GM18502 (cell line): ENCODE measurements around the gene CACNA1D.

Source experiments
- ATAC-seq: cut with Tn5 transposase; IDR thresholded peaks from one replicate; pipeline ENCODE4 v1.9.1; 2021; ENCODE audit warnings: mild to moderate bottlenecking; ENCODE audit not compliant: unreplicated experiment, poor library complexity

CACNA1D gene

DNA sequence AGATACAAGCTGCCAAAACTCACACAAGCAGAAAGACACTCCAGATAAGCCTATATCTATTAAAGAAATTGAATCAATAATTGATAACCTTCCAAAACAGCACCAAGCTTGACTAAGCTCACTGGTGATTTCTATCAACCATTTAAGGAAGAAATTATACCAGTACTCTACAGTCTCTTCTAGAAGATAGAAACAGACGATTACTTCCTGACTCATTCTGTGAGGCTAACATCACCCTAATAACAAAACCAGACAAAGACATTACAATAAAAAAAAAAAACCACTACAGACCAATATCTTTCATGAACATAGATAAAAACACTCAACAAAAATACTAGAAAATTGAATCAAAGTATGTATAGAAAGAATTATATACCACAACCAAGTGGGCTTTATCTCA lies 331.6 kb downstream of the CACNA1D start:
- no peak for ATAC-seq

DNA sequence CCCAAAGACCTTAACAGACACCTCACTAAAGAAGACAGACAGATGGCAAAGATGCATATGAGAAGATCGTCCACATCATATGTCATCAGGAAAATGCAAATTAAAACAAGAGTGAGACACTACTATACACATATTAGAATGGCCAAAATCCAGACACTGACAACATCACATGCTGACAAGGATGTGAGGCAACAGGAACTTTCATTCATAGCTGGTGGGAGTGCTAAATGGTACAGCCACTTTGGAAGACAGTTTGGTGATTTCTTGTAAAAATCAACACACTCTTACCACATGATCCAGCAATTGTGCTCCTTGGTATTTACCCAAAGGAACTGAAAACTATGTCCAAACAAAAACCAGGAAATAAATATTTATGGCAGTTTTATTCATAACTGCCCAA lies 334.2 kb downstream of the CACNA1D start:
- no peak for ATAC-seq

DNA sequence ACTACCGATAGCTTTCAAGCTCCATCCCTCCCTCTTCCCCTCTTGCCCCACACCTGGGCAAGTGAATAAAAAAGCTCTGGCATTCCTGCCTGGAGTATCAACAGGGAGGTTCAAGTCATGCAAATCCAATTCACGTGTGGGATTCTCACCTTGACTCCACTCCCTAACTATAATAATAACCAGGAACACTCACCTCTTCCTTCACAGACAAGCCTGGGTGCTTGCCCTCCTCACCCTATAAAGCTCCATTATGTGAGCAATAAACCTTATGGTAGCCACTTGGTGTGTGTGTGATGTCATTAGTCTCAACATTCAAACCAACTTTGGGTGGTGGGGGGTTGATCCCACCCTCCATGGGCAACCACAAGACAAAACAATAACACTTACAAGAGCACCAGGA lies 335.2 kb downstream of the CACNA1D start:
- no peak for ATAC-seq

DNA sequence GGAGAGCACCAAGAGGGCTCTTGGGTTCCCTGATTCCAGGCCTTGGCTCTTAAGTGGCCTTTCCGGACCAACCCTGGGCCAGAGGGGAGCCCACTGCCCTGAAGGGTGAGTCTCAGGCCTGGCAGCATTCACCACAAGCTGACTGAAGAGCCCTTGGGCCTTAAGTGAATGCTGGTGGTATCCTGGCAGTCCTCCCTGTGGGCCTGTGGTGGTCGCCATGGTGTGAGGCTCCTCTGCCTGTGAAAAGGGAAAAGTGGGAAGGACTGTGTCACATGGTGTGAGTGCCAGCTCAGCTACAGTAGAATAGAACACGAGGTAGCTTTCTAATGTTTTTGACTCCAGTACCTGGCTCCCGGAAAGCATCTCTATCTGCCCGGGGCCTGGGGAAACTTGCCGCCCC lies 336.5 kb downstream of the CACNA1D start:
- no peak for ATAC-seq

DNA sequence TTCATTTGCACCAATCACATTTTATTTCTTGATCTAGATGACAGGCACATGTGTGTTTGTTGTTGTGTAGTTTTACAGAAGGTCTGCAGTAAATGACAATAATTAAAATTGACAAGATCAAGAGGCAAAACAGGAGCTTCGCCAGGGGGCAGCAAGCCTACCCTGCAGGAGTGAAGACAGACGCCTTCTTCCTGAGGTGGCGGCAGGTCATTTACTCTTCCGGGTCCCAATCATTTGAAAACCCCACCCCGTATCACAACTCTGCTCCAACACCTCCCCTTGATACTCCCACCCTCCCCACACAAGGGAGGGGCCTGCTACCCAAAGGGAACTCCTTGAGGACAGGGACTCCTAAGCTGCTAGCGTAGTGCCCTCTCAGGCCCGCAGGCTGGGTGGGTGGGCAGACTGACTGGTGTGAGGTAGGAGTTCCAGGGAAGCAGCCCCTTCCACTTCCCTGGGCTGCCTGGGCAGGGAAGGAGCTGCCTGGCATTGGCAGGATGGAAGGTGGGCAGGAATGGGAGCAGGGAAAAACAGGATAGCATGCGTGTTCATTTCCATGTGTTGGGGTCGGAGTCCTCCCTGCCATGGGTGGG lies 338.7 kb downstream of the CACNA1D start:
- no peak for ATAC-seq

DNA sequence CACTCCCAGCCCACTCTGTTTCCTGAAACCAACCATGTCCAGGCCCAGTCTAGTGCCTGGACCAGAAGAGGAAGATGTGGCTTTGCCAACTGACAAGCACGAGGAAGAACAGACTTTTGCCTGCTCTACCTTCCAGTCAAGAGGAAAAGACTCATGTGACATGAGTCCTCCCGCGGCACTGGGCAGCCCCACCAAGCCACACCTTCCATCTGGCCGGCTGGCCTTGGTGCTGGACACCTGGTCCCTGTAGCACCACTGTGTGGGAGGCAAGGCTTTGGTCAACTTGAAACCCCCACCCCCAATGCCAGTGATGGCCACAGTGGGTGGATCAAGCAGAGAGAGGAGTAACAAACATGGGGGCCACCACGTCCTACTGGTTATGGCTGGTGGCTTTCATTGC lies 339.3 kb downstream of the CACNA1D start:
- ATAC-seq: no peak

DNA sequence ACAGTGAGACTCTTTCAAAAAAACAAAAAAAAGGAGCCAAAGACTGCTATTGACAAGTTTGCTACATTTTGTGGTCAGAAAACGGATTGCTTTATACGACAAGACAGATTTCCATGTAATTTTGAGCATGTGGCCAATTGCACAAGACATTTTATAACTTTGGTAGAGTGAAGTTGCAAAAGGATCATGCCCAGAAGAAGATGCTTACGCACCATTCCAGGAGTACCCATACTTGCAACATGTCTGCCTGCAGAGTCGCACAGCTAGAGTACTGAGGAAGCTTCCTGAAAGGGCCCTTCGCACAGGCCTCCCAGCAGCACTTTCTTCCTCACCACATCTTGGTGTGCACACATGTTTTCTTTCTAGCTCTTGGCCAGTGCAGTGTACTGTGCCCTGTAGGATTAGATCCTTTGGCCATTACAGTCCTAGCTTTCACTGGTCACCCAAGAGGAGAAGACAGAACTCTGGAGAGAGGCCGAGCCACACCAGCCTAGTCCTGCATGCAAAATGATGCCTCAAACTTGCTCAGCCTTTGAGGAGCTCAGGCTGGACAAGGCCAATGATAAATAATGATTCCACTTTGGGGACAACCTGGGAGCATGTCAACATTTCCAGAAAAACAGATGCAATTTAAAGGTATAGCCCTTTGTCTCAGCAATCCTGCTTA lies 340.2 kb downstream of the CACNA1D start:
- no peak for ATAC-seq

DNA sequence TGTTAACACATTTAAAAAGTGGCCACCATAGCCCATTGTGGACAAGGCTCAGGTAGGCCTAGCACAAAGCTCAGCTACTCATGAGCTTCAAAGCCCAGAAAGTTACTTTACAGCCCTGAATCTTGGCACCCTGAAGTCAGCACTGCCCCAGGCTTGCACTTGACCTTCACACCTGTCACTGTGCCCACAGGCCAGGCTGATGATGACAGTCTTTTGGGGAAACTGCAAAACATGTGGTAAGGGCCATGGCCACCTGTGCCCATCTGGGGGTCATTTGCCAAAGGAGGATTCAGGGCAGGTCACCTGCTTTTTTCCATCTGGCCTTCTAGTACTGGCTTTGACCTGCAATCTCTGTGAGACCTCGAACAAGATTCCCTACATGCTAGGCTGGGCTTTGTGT lies 340.8 kb downstream of the CACNA1D start:
- ATAC-seq: no peak

DNA sequence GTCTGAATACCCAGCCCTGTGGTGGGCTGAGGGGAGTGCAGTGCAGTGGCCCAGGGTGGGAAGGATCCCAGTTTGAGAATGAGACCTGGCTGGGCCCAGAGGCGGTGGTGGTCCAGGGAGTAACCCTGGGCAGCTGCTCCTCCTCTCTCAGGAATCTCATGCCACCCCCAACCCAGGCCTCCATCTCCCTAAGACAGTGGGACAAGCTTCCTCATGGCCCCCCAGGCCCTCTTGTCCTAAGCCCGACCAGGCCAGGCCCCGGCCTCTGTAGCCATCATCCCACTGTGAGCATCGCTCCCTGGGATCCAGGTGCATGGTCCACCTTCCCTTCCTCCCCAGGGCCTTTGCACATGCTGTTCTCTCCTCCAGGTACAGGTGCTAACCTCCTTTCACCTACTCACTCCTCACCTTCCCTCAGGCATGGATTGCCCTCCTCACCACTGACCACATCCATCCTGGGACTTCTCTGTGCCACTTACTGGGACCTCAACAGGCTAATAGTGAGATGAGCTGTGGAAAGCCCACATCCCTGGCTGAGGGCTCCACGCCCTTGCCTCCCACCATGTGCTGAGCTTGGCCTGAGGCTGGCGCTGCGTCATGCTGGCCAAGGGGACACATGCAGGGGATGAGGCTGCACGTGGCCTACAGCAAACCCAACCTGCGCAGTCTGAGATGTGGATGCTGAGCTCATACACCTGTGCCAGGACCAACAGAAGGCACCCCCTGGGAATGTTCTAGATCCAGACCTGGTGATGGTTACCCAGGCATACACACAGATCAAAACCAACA lies 341.9 kb downstream of the CACNA1D start:
- ATAC-seq: no peak

DNA sequence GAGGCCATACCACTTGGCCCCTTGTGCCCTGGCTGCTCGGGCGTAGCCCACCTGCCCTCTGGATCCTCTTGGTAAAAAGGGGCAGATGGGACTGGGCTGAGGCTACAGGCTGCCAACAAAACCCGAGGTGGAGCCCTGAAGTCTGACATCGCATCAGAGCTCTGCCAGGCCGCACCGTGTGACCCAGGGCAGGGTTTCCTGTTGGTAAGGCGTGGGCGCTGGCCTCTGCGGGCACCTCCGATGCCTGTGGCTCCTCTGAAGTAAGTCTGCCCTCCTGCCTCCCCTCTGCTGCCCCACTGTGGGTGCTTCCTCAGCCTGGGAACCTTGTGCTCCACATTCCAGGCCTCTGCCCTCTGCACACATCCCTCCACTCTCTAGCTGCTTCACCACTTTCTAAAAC lies 342.9 kb downstream of the CACNA1D start:
- ATAC-seq: no peak

DNA sequence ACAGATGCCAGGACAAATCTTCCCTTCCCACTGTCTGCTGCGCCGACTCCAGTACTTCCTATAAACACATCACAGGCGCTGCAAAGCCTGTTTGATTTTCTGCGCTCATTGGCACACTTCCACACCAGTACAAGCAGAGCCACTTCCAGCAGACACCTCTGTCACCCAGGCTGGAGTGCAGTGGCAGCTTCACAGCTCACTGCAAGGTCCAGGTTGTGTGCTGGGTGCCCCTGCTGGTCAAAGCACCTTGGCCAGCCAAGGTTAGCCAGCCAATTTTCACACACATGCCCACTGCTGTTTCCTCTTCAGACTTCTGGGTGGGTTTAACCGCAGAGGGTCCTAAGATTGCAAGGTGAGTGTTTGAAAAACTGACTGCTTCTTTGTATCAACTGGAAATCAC lies 346.9 kb downstream of the CACNA1D start:
- ATAC-seq: no peak

DNA sequence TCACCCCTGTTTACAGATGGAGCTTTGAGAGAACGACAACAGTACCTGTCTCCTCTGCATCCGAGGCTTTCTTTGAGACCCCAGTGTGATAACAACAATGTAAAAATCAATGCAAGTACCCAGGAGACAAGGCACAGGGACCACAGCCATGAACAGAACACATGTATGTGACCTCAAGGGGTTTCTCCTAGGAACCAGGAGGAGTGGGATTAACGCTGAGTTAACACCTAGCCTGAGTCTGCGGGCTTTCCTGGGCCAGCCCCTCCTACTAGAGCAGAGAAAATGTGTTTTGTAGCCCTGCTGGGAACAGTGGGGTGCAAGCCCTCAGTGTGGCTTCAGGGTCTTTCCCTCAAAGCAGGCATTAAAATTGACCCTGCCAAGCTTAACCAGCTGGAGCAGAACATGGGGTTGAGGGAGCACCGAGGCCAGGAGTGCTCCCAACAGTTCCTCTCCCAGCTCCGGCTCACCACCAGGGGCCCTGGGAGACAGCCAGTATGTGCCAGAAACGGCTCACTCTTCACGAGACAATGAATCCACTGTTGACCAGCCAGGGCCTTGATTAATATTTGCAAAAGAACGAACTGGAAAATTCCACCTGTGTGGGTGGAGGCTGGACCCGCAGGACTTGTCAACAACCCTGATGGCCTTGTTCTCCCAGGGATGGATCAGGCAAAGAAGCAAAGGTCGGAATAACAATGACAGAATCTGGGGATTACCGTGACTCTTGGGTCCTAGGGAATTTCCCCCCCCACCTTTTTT lies 348.2 kb downstream of the CACNA1D start:
- ATAC-seq: no peak

DNA sequence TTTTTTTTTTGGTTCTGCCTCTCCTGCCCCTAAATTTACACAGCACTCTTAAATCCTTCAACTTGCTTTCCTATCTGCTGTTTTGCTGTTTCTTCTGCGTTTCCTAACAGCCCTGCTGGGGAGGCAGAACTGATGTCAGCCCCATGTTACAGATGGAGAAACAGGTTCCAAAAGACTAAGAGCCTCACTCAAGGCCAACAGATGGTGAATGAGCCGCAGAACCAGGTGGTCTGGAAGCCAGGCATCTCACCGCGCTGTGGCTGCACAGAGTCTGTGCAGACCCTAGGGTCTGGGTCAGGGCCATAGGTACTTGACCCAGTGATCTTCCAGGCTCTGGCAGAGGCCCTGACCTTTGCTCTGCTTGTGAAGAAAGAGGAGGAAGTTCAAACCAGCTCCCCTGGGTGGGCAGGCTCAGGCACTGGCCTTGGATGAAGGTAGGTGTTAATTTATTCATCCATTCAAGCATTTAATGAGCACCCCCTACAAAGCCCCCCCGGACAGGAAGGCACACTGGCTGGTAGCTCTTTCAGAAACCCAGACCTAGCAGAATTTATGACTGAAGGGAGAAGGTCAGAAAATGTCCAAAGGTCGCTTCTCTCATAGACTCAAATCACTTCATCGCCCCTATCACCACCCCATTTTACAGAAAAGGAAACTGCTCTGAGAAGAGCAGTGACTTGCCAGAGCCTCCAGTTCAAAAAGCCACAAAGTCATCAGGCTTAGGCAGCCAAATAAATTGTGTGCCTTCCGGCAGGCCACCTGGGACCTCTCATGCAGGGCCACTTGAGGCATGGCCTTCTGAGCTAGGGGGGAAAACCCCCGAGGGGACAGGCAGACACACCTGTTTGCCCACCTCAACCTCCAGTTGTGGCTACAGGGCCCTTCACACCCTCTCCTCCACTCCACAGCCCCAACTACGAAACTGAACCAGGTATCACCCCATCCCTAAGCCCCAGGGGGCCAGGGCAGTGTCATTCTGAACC lies 349.1 kb downstream of the CACNA1D start:
- ATAC-seq: peak; percentile 46

DNA sequence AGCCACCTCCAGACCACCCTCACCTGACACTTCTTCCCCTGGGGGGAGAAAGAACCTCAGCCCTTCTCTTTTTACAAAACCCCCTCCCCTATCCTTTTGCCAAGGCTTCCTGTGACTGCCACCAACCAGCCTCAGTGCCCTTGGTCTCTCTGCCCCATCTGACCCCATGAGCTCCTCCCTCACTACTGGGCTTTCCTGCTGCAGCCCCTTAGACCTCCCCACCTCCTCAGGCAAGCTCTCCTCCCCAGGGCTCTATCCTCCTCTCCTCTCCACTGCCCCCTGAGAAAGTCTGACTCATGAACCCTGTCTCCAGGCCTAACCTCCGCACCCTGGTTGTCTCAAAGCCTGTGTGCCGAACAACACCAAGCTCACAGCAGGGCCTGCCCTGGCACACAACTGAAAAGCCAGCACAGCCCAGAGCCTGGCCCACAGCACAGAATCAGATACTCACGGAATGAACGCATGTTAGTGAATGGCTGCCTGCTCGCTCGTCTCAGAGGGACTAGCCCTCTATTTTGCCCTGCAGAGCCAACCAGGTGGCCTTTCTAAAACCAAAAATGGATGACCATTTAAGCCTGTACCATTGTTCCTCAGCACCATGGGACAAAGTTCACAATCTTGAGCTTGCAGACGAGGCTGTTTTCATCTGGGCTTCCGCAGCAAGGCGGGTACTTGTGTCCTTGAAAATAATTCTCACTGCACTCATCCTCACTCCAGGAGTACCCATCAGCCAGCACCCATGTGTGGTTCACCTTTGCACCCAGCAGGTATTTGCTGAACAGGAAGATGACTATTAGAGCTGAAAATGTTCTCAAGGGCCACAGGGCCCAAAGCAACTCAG lies 350.1 kb downstream of the CACNA1D start:
- ATAC-seq: peak; percentile 21

DNA sequence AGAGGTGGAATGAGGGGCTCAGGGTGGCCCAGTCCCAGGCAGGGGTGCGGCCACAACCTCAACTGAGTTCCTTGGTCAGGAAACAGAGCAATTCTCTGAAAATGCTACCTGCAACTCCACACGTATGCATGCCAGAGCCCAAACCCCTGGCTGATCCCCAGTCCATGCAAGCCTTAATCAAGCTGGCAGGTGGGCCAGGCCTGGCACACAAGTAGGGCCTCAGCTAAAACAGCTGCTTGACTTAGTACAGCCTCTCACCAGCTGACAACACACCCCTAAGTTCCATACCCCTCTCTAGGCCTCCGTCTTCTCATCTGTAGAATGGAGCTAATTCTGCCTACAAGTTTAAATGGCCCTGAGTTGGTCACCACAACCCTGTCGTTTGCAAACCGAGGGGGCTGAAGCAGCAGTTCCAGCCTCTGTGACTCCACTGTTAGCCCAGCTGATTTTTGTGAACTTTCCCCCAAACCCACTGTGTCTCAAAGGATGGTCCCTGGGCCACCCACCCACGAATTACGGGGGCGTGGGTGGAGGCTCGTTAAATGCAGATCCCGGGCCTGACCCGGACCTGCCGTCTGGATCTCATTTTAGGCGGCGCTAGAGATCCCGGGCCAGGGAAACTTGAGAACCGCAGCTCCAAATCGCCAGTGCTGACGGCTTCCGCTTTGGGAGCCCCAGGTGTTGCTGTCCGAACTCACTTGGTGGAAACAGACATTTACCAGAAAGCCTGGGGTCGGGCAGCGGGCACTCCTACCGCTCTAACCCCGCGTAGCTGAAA lies 350.9 kb downstream of the CACNA1D start:
- peak; percentile 9 for ATAC-seq

DNA sequence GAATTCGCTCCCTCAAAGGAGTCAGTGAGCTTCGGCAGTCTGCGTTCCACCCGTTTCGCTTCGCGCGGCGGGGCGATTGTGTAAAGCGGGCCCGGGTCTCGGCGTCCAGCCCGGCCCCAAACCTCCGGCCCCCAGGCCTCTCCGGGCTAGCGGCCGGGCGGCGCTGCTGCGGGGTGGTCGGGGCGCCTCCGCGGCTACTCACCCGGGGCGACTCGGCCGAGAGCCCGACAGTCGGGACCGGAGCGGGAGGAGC lies 351.4 kb downstream of the CACNA1D start:
- ATAC-seq: no peak

DNA sequence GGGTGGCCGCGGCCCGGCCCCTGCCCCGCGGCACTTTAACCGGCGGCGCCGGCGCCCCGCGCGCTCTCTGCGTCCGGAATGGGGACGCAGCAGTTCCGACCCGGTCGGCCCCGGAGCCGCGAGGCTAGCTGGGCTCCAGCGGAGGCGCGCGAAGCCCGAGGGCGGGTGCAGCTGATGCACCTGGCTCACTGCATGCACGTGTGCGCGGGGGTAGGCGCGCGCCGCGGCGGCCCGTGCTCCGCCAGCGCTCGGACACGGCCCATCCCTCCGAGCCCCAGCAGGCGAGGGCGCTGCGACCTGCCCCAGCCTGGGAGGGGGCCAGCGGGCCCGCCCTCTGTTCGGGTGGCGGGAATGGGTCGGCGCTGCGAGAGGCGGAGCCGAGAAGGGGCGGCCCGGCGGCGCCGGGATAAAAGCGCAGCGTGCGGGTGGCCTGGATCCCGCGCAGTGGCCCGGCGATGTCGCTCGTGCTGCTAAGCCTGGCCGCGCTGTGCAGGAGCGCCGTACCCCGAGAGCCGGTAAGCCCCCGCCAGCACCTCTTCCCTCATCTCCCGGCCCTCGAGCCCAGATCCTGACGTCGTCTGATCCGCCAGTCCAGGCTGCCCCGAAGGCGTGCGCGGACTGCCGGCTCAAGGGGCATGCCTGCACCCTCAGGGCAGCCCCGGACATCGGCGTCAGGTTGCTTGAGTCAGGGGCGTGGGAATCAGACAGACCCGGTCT lies 351.9 kb downstream of the CACNA1D start, which contains the start of the genes CHDH and IL17RB:
Gene CHDH (minus strand): TSS at position 286 of the 717 bp plus-strand sequence. CDS start 22,411 bp downstream, outside the sequence.
Gene IL17RB (plus strand): TSS at position 435 of the 717 bp plus-strand sequence. CDS start 21 bp downstream, at position 456.
- peak; percentile 45 for ATAC-seq

DNA sequence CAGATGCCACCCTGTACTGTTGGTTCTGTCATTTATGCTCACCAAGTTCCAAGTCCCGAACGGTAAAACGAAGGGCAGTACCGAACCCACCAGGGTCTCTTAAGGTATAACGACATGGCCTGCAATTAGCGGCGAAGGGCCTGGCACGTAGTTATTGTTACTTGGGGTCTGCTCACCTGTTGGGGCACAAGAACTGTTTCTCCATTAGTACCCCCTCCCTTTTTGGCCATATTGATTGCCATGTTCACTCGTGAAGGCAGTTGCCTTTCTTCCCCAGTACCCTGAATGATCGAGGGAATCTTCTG lies 352.4 kb downstream of the CACNA1D start:
- ATAC-seq: no peak
